ENCODE results near the gene GNA12. TPM values are rescaled to one million over a fixed set of nuclear protein-coding genes. Genes with fewer than 3 reads are reported as not detected.

GNA12 gene
- total RNA-seq, 1 donor from 2014 or later: 67.2 TPM

DNA sequence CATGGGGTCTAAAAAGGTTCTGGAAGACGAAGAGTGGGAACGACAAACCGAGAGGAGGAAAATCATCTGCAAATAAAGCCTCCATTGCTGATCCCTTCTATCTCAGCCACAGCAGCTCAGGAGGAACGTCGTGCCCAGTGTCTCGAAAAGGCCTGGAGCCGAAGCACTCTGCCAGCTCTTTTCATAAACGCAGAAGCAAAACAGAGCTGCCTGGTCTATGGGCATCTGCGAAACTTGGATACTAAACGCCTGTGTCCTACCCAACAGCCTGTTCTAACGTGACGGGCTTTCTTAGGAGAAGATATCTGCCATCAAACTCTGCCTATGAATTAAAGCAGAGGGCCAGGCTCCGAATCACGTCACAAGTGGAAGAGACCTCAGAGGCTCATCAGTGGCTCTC is 68.7 kb downstream of the GNA12 start:
- Mint-ChIP-seq H3K9me3 (ENCODE audit: unreplicated experiment) (no peaks in the 10 kb centered on the region), H3K27ac (ENCODE audit: unreplicated experiment) (no peak overlapping the region), H3K27me3 (ENCODE audit: low read depth, unreplicated experiment) (no peaks in the 10 kb centered on the region), H3K36me3 (ENCODE audit: low read depth, unreplicated experiment) (peaks cover 28% of the 10 kb centered on the region), H3K4me3 (ENCODE audit: unreplicated experiment) (no peak overlapping the region), H3K4me1 (ENCODE audit: low read depth, unreplicated experiment) (peaks cover 12% of the 10 kb centered on the region)
- Histone ChIP-seq H3K4me3 (ENCODE audit: insufficient read depth, low read depth, low read length) (no peak overlapping the region), H2AFZ (ENCODE audit: low read depth, low read length) (no peak overlapping the region), H3K4me1 (ENCODE audit: insufficient read depth, low read length) (no peaks in the 10 kb centered on the region), H3K4me2 (ENCODE audit: low read length) (no peak overlapping the region), H3K79me2 (ENCODE audit: insufficient read depth, low read length) (peaks cover 29% of the 10 kb centered on the region), H3K36me3 (ENCODE audit: insufficient read depth, low read length) (no peaks in the 10 kb centered on the region), H3K9me3 (ENCODE audit: insufficient read depth, low read depth, low read length) (no peaks in the 10 kb centered on the region), H3K27me3 (ENCODE audit: insufficient read depth, low read length) (no peaks in the 10 kb centered on the region), H4K20me1 (ENCODE audit: insufficient read depth, low read length) (peaks cover 28% of the 10 kb centered on the region), H3K9ac (ENCODE audit: low read length) (no peak overlapping the region), H3K27ac (ENCODE audit: low read depth, low read length) (no peak overlapping the region)
- TF ChIP-seq, protein P1, sequence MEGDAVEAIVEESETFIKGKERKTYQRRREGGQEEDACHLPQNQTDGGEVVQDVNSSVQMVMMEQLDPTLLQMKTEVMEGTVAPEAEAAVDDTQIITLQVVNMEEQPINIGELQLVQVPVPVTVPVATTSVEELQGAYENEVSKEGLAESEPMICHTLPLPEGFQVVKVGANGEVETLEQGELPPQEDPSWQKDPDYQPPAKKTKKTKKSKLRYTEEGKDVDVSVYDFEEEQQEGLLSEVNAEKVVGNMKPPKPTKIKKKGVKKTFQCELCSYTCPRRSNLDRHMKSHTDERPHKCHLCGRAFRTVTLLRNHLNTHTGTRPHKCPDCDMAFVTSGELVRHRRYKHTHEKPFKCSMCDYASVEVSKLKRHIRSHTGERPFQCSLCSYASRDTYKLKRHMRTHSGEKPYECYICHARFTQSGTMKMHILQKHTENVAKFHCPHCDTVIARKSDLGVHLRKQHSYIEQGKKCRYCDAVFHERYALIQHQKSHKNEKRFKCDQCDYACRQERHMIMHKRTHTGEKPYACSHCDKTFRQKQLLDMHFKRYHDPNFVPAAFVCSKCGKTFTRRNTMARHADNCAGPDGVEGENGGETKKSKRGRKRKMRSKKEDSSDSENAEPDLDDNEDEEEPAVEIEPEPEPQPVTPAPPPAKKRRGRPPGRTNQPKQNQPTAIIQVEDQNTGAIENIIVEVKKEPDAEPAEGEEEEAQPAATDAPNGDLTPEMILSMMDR (IDR thresholded peaks at IDR 0.05; ENCODE audit: insufficient read depth, low read depth, low read length): no peak
- TF ChIP-seq EZH2 (IDR thresholded peaks at IDR 0.05; ENCODE audit: insufficient read depth, low read length): no peak
- FAIRE-seq (no peak), DNase-seq (ENCODE audit: low read depth) (no peak)

- no peaks in the 10 kb centered on the region for H3K27me3 Mint-ChIP-seq (ENCODE audit: low read depth, unreplicated experiment)
- Histone ChIP-seq H3K27me3 (ENCODE audit: insufficient read depth, low read length) (no peaks in the 10 kb centered on the region), H3K4me3 (ENCODE audit: insufficient read depth, low read depth, low read length) (no peak overlapping the region), H3K4me1 (ENCODE audit: insufficient read depth, low read length) (no peaks in the 10 kb centered on the region), H3K9me3 (ENCODE audit: insufficient read depth, low read depth, low read length) (no peaks in the 10 kb centered on the region), H3K79me2 (ENCODE audit: insufficient read depth, low read length) (peaks cover 30% of the 10 kb centered on the region), H4K20me1 (ENCODE audit: insufficient read depth, low read length) (peaks cover 30% of the 10 kb centered on the region), H3K4me2 (ENCODE audit: low read length) (no peak overlapping the region), H3K36me3 (ENCODE audit: insufficient read depth, low read length) (no peaks in the 10 kb centered on the region), H3K27ac (ENCODE audit: low read depth, low read length) (no peak overlapping the region), H2AFZ (ENCODE audit: low read depth, low read length) (no peak overlapping the region), H3K9ac (ENCODE audit: low read length) (no peak overlapping the region)
- no peaks in the 10 kb centered on the region for H3K9me3 Mint-ChIP-seq (ENCODE audit: unreplicated experiment)
- DNase-seq (ENCODE audit: low read depth) (no peak), FAIRE-seq (no peak)
- no peak overlapping the region for H3K27ac Mint-ChIP-seq (ENCODE audit: unreplicated experiment)
- TF ChIP-seq EZH2 (IDR thresholded peaks at IDR 0.05; ENCODE audit: insufficient read depth, low read length): no peak
- TF ChIP-seq, protein P1 (IDR thresholded peaks at IDR 0.05; ENCODE audit: insufficient read depth, low read depth, low read length): no peak
- H3K36me3 Mint-ChIP-seq (ENCODE audit: low read depth, unreplicated experiment): peaks cover 28% of the 10 kb centered on the region
- H3K4me1 Mint-ChIP-seq (ENCODE audit: low read depth, unreplicated experiment): peaks cover 12% of the 10 kb centered on the region
- no peak overlapping the region for H3K4me3 Mint-ChIP-seq (ENCODE audit: unreplicated experiment)
Observed at GRCh38 chr7:2774935-2775334, 69.2 kb downstream of the GNA12 start.

DNA sequence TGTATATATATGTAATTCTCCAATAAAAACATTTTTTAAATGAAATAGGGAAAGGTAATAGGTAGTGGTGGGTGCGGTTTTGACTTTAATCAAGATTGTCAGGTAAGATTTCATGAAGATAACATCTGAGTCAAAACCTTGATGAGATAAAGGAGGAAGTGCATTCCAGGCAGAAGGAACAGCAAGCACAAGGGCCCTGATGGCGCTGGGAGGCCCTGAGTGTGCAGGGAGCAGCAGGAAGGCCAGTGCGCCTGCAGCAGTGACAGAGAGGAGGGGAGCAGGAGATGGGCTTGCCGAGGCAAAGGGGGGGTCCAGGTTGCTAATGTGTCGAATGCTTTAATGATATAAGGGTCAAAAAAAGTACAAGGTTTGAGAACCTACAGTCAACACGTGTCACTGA is 69.8 kb downstream of the GNA12 start:
- Histone ChIP-seq H3K4me3 (ENCODE audit: insufficient read depth, low read depth, low read length) (no peak overlapping the region), H3K4me2 (ENCODE audit: low read length) (no peak overlapping the region), H3K4me1 (ENCODE audit: insufficient read depth, low read length) (no peaks in the 10 kb centered on the region), H2AFZ (ENCODE audit: low read depth, low read length) (no peak overlapping the region), H3K36me3 (ENCODE audit: insufficient read depth, low read length) (no peaks in the 10 kb centered on the region), H3K9me3 (ENCODE audit: insufficient read depth, low read depth, low read length) (no peaks in the 10 kb centered on the region), H4K20me1 (ENCODE audit: insufficient read depth, low read length) (peaks cover 30% of the 10 kb centered on the region), H3K27ac (ENCODE audit: low read depth, low read length) (no peak overlapping the region), H3K79me2 (ENCODE audit: insufficient read depth, low read length) (peaks cover 30% of the 10 kb centered on the region), H3K27me3 (ENCODE audit: insufficient read depth, low read length) (no peaks in the 10 kb centered on the region), H3K9ac (ENCODE audit: low read length) (no peak overlapping the region)
- DNase-seq (ENCODE audit: low read depth) (no peak), FAIRE-seq (no peak)
- TF ChIP-seq, protein P1 (IDR thresholded peaks at IDR 0.05; ENCODE audit: insufficient read depth, low read depth, low read length): no peak
- no peak for TF ChIP-seq EZH2 (IDR thresholded peaks at IDR 0.05; ENCODE audit: insufficient read depth, low read length)
- H3K27me3 Mint-ChIP-seq (ENCODE audit: low read depth, unreplicated experiment): no peaks in the 10 kb centered on the region
- no peaks in the 10 kb centered on the region for H3K9me3 Mint-ChIP-seq (ENCODE audit: unreplicated experiment)
- H3K4me3 Mint-ChIP-seq (ENCODE audit: unreplicated experiment): no peak overlapping the region
- H3K27ac Mint-ChIP-seq (ENCODE audit: unreplicated experiment): no peak overlapping the region
- H3K36me3 Mint-ChIP-seq (ENCODE audit: low read depth, unreplicated experiment): peaks cover 28% of the 10 kb centered on the region
- peaks cover 12% of the 10 kb centered on the region for H3K4me1 Mint-ChIP-seq (ENCODE audit: low read depth, unreplicated experiment)
